Subcutaneous abdominal adipose tissue (tissue), 5 donors: ENCODE measurements around the gene COL24A1.
A peak's percentile ranks its signal among the peaks of the same experiment; 100 is the strongest.
"Not testable (repeated sequence)": the region's sequence is repeated elsewhere in the genome, so short reads cannot be mapped to it uniquely, and the experiment has no call there.

Experiments
- H3K27ac ChIP-seq: one replicate; pipeline ENCODE4 v1.7.0; 2013; ENCODE audit warnings: low read depth, mild to moderate bottlenecking, inconsistent platforms, low read length, moderate library complexity
- H3K27me3 ChIP-seq, 5 donors: one replicate each; pipeline ENCODE4 v1.7.0; 2013; ENCODE audit warnings: low read length in 5 of 5, inconsistent platforms in 1 of 5; ENCODE audit not compliant: control insufficient read depth in 5 of 5, insufficient read depth in 4 of 5
- H3K36me3 ChIP-seq, 5 donors: one replicate each; pipeline ENCODE4 v1.7.0; 2013; ENCODE audit warnings: low read length in 5 of 5; ENCODE audit not compliant: control insufficient read depth in 5 of 5, insufficient read depth in 5 of 5
- H3K4me1 ChIP-seq, 5 donors: one replicate each; pipeline ENCODE4 v1.7.0; 2013; ENCODE audit warnings: low read length in 5 of 5, mild to moderate bottlenecking in 3 of 5, moderate library complexity in 1 of 5; ENCODE audit not compliant: control insufficient read depth in 5 of 5, insufficient read depth in 5 of 5
- H3K4me3 ChIP-seq, 5 donors: one replicate each; pipeline ENCODE4 v1.7.0; 2013; ENCODE audit warnings: low read length in 5 of 5, low read depth in 1 of 5
- H3K9ac ChIP-seq, 5 donors: one replicate each; pipeline ENCODE4 v1.7.0; 2013; ENCODE audit warnings: low read length in 5 of 5, mild to moderate bottlenecking in 4 of 5, moderate library complexity in 3 of 5
- H3K9me3 ChIP-seq, 5 donors: one replicate each; pipeline ENCODE4 v1.7.0; 2013; ENCODE audit warnings: low read length in 5 of 5; ENCODE audit not compliant: control insufficient read depth in 5 of 5
- donor health status: healthy.
- donor health status: healthy.
- donor health status: healthy.
- donor health status: healthy.
- donor health status: healthy.

Gene COL24A1

GRCh38 chr1:85884372-85885035 lies 272.1 kb downstream of the COL24A1 start:
- Histone ChIP-seq H3K27me3 (no peaks in the 10 kb centered on the region), H3K4me3 (no peak overlapping the region), H3K36me3 (no peaks in the 10 kb centered on the region), H3K27ac (no peak overlapping the region), H3K4me1 (peaks cover 0 to 5% (median 0%) of the 10 kb centered on the region in 5 donors), H3K9ac (no peak overlapping the region), H3K9me3 (no peaks in the 10 kb centered on the region)

GRCh38 chr1:85867189-85867588 lies 289.4 kb downstream of the COL24A1 start:
- Histone ChIP-seq H3K27me3 (no peaks in the 10 kb centered on the region), H3K9me3 (peaks cover 0 to 3% (median 0%) of the 10 kb centered on the region in 5 donors), H3K4me1 (peaks cover 0 to 8% (median 0%) of the 10 kb centered on the region in 5 donors), H3K9ac (no peak overlapping the region), H3K36me3 (peaks cover 0 to 5% (median 0%) of the 10 kb centered on the region in 5 donors), H3K27ac (no peak overlapping the region), H3K4me3 (no peak overlapping the region)

DNA sequence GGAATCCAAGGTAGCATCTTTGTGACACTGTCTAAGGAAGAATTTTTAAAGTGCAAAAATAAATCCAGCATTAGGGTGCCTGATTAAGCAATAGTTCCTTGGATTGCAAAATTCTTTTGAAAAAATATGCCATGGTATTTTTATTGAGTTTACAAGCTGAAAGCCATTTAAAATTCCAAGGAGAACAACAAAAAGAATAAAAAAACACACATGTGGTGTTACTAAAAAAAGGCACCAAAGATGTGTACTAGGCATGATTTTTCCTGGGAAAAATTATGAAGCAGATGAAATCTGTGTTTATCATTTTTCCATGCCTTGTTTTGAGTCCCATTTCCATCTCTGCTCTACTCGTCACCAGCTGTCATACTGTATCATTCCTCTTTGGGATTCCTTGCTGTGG lies 291.4 kb downstream of the COL24A1 start:
- Histone ChIP-seq H3K36me3 (peaks cover 0 to 5% (median 0%) of the 10 kb centered on the region in 5 donors), H3K27me3 (no peaks in the 10 kb centered on the region), H3K27ac (no peak overlapping the region), H3K4me3 (peak overlapping the region in 1 of 5 donors; percentile 13), H3K4me1 (peaks cover 0 to 8% (median 0%) of the 10 kb centered on the region in 5 donors), H3K9ac (no peak overlapping the region), H3K9me3 (peaks cover 0 to 3% (median 0%) of the 10 kb centered on the region in 5 donors)

- H3K9me3 ChIP-seq, result peaks cover 0 to 3% (median 0%) of the 10 kb centered on the region in 5 donors
- H3K4me1 ChIP-seq, result peaks cover 0 to 8% (median 0%) of the 10 kb centered on the region in 5 donors
- no peak overlapping the region for H3K27ac ChIP-seq
- H3K27me3 ChIP-seq, result no peaks in the 10 kb centered on the region
- H3K4me3 ChIP-seq, result no peak overlapping the region
- H3K36me3 ChIP-seq, result peaks cover 0 to 5% (median 0%) of the 10 kb centered on the region in 5 donors
- H3K9ac ChIP-seq, result no peak overlapping the region
Observed at GRCh38 chr1:85864727-85865126, 291.8 kb downstream of the COL24A1 start.

GRCh38 chr1:85863639-85864038 lies 292.9 kb downstream of the COL24A1 start:
- not testable (repeated sequence) for H3K9me3 ChIP-seq, H3K4me1 ChIP-seq, H3K36me3 ChIP-seq, H3K4me3 ChIP-seq, H3K27me3 ChIP-seq, H3K9ac ChIP-seq, H3K27ac ChIP-seq

- Histone ChIP-seq H3K4me1 (peaks cover 0 to 8% (median 0%) of the 10 kb centered on the region in 5 donors), H3K4me3 (no peak overlapping the region), H3K36me3 (no peaks in the 10 kb centered on the region), H3K9me3 (peaks cover 0 to 3% (median 0%) of the 10 kb centered on the region in 5 donors), H3K27me3 (no peaks in the 10 kb centered on the region), H3K27ac (no peak overlapping the region), H3K9ac (no peak overlapping the region)
Observed at GRCh38 chr1:85862456-85862855, 294.1 kb downstream of the COL24A1 start.

GRCh38 chr1:85857991-85858390 lies 298.6 kb downstream of the COL24A1 start:
- no peak overlapping the region for H3K27ac ChIP-seq
- no peaks in the 10 kb centered on the region for H3K9me3 ChIP-seq
- H3K27me3 ChIP-seq, result no peaks in the 10 kb centered on the region
- no peaks in the 10 kb centered on the region for H3K4me1 ChIP-seq
- H3K4me3 ChIP-seq, result no peak overlapping the region
- H3K9ac ChIP-seq, result no peak overlapping the region
- H3K36me3 ChIP-seq, result peaks cover 0 to 4% (median 0%) of the 10 kb centered on the region in 5 donors

DNA sequence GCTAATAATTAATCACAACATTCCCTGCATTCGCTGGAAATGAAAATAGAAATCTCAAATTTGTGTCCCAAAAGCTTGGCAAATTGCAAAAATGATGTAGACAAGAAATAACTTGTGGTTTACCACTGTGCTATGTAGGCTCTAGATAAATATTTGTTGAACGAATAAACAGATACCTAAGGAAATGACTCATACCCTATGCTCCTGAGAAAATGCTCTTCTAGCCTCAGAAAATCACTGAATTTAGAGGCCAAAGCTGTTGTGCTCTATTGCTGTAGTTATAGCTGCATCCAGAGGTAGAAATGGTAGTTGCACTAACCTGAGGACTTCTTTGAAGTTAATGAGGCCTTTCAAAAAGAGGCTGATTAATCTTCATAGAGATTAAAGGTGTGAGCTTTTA lies 306.3 kb downstream of the COL24A1 start:
- peaks cover 0 to 4% (median 0%) of the 10 kb centered on the region in 5 donors for H3K4me1 ChIP-seq
- no peak overlapping the region for H3K4me3 ChIP-seq
- no peaks in the 10 kb centered on the region for H3K27me3 ChIP-seq
- no peaks in the 10 kb centered on the region for H3K36me3 ChIP-seq
- no peaks in the 10 kb centered on the region for H3K9me3 ChIP-seq
- no peak overlapping the region for H3K9ac ChIP-seq
- no peak overlapping the region for H3K27ac ChIP-seq

DNA sequence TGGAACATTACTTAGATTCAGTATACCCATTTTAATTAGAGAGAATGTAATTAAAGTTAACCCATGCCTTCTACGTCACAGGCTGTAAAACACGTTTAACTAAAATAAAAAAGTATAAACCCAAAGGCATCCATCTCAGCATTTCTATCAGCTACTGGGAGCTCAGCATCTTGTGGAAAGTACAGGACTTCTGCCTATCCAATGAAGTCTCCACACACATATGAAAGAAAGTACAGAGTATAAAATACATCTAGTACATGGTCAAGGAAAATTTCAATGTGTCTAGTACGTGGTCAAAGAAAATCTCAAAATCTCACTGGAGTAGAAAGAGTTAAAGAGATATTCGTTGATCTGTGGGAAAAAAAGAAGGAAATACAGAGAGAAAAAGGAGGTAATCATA lies 306.9 kb downstream of the COL24A1 start:
- no peaks in the 10 kb centered on the region for H3K9me3 ChIP-seq
- H3K4me3 ChIP-seq, result no peak overlapping the region
- peaks cover 0 to 4% (median 0%) of the 10 kb centered on the region in 5 donors for H3K4me1 ChIP-seq
- H3K9ac ChIP-seq, result no peak overlapping the region
- no peaks in the 10 kb centered on the region for H3K27me3 ChIP-seq
- H3K36me3 ChIP-seq, result no peaks in the 10 kb centered on the region
- no peak overlapping the region for H3K27ac ChIP-seq

- H3K4me1 ChIP-seq, result peaks cover 0 to 4% (median 0%) of the 10 kb centered on the region in 5 donors
- no peak overlapping the region for H3K4me3 ChIP-seq
- H3K27ac ChIP-seq, result no peak overlapping the region
- no peaks in the 10 kb centered on the region for H3K9me3 ChIP-seq
- H3K9ac ChIP-seq, result no peak overlapping the region
- H3K27me3 ChIP-seq, result no peaks in the 10 kb centered on the region
- H3K36me3 ChIP-seq, result no peaks in the 10 kb centered on the region
Observed at GRCh38 chr1:85847356-85847755, 309.2 kb downstream of the COL24A1 start.
